Stimulated activated CD8-positive, alpha-beta memory T cell treated with anti-CD3 and anti-CD28 coated beads, Interleukin-15, amount 100 ng/mL, for 1 hour (primary cell): ENCODE data around the gene TPCN2.

Experiments
- DNase-seq: peaks from one replicate; pipeline ENCODE4 v3.0.0-alpha.2; 2020; ENCODE audit warnings: low read depth

TPCN2 gene

DNA sequence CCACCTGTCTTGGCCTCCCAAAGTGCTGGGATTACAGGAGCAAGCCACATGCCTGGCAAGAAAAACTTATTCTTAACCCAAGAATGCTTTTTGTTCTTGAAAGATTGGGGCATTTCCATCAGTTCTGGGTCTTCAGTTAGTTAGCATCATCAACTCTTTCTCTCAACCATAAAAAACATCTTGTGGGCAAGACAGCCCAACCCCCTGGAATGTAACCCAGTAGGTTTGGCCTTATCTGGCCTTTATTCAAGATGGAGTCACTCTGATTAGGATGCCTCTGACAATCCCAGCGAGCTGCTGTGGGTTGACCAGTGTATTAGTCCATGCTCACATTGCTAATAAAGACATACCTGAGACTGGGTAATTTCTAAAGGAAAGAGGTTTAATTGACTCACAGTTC lies 9.2 kb upstream of the TPCN2 start:
- DNase-seq, result no peak

GRCh38 chr11:69040051-69040450 lies 8.7 kb upstream of the TPCN2 start:
- no peak for DNase-seq

GRCh38 chr11:69040581-69041260 lies 8.0 kb upstream of the TPCN2 start:
- no peak for DNase-seq

DNA sequence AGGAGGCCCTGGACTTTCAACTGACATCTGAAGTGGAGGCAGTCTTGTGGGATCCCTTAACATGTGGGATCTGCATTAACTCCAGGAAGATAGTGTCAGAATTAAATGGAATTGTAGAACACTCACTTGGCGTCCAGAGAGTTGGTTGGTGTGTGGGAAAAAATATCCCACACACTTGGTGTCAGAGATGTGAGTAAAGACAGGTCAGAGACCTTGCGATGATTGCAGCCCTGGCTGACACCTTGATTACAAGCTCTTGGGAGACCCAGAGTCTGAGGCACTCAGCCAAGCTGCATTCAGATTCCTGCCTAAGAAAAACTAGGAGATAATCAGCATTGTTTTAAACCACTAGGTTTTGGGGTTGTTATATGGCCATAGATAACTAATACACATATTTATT lies 7.2 kb upstream of the TPCN2 start:
- DNase-seq, result no peak

DNA sequence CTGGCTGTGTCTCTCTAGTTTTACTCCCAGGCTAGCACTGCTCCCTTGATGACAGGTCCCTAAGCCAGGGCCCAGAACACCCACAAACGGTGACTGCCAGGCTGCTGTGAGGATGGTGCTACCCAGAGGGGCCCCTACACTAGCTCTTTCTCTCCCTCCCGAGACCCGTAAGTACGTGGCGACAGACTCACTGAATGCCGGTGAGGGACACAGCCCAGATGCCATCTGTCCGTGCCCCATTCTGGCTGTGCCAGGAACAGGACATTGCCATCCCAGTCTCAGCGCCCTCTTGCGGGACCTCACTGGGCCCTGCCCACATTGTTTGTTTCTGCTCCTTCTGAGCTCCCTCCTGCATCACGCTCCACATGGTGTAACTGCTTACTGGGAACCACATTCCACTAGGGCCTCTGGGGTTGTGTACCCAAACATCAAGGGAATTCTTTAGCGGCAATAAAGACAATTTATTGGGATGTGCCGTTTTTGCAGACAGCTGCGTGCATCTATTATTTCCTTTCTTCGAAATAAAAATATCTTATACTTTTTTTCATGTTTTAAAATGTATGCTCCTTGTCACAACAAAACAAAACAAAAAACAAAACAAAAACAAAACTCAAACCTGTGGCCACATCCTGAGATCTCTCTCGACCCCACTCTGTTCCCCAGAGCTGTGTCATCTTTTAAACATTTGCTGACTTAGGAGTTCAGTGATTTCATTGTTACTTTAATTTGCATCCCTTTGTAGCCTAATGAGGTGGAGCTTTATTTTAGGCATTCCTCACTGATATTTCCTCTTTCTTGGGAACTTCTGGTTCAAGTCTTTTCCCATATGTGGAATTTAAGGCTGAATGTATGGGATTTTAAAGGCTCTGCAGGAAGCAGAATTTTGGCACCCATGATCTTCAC lies 4.4 kb upstream of the TPCN2 start:
- no peak for DNase-seq

DNA sequence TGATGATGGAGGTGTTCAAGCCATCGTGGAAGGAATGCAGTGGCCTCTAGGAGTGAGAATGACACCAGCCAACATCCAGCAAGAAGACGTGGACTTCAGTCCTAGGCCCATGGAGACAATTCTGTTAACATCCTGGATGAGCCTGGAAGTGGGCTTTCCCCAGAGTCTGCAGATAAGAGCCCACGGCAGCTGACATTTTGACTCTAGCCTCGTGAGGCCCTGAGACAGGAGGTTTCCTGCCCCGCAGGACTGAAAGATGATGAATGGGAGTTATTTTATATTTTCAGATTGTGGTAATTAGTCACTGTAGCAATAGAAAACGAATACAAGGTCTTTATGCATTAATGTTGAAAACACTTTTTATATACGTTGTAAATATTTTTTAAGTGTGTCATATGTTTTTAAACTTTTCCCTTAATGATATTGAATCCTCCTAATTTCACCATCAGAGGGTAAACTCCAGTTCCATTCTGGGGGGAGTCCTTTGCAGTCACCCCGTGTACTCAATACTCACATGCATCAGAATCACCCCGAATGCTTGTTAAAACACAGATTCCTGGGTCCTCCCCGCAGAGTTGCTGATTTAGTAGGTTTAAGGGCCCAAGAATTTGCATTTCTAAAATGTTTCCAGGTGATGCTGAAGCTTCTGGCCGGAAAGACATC lies 570 bp upstream of the TPCN2 start:
- no peak for DNase-seq

DNA sequence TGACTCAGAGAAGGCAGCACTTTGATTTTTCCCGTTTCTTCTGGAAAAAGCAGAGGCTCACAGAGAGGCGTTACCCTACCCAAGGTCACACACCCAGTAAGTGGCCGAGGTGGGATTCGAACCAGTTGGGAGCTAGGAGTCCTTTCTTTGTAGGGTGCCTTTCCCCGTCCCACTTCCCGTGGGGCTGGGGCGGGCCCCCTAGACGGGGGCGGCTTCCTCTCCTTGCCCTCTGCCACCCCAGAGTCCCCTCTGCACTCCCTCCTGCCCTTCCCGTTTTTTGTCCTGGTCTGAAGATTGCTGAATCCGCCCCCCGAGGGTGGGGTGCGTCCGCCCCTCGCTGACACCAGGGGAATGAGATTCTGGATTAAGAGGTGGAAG lies 747 bp downstream of the TPCN2 start:
- DNase-seq, result no peak

DNA sequence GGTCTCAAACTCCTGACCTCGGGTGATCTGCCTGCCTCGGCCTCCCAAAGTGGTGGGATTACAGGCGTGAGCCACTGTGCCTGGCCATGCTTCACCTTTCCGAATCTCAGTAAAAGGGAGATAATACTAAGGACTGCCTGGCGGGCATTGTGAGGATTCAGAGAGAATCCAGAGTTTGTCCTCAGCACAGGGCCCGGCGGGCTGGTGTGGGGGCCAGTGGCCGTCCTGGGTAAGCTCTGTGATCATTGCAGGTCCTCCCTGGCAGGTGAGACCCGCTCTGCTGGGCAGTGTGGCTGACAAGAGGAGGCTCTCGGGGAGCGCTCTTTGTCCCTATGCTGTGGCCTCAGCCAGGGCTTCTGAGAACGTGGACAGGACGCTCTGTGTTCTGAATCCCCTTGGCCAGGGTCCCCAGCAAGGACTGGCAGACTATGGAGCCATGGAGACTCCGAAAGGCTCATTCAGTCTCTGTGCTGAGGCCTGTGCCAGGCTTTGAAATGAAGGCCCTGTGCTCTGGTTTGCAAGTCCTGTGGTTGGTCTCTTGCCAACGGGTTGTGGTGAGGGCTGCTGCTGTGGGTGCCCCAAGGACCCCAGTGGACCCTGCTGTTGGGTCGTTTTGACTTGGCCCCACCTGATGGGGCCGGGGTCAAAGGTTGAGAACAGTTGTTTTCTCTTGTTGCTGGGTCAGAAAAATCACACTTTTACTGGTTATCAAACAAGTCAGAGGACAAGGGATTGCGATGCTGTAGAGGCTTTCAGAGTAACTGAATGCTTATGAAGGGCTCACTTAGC lies 2.1 kb downstream of the TPCN2 start:
- no peak for DNase-seq

GRCh38 chr11:69051381-69052342 lies 2.9 kb downstream of the TPCN2 start:
- DNase-seq, result no peak

- DNase-seq, result no peak
Observed at GRCh38 chr11:69052343-69053168, 3.8 kb downstream of the TPCN2 start.

DNA sequence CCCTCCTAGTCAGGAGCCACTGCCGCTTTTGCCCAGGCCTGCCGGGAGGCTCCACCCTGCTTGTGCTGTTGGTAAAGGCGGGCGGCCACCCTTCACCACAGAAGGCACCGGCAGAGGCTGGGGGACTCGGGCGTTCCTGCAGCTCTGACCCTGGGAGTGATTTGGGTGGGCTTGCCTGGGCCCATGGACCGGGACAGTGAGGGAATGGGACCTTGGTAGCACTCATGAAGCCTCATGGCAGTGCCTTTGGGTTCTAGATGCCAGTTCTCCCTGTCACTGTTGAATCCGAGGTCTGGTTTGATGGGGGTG lies 4.4 kb downstream of the TPCN2 start:
- no peak for DNase-seq

- no peak for DNase-seq
Observed at GRCh38 chr11:69053546-69054396, 5.0 kb downstream of the TPCN2 start.

GRCh38 chr11:69054397-69055211 lies 5.9 kb downstream of the TPCN2 start:
- DNase-seq, result no peak

- DNase-seq, result no peak
Observed at GRCh38 chr11:69055212-69055586, 6.5 kb downstream of the TPCN2 start.

DNA sequence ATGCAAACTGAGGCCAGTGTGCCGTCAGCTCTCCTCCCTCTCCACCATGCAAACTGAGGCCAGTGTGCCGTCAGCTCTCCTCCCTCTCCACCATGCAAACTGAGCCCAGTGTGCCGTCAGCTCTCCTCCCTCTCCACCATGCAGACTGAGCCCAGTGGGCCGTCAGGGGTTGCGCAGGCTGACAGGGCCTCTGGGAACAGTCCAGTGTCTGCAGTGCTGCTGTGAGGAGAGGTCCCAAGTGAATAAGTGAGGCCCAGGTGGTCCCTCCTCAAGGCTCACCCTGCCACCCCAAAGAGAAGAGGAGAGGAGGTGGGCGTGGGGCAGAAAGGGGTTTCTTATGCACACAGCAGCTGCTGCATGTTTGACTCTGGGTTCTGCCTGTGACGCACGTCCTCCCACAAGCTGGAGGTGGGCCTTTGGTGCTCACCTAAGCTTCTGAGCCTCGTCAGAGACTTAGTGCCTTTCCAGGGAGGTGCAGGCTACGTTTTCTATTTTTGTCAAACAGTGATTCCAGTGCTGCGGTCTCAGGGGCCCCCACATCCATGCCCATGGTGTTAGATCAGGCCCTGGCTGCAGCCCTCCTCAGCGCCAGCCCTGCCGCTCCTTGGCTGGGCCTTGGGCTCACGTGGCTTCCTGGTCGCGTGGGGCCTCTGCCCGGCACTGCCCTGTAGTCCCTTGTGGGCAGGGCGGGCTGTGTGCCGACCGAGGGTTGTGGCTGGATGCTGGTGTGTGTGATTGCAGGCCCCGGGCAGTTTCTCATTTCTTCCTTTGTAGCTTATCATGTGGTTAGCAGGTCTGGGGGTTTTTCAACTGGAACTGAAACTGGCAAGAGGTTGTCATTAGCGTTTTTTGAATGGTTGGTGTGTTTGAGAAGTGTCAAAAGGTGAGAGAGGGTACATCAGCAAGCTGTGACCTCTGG lies 7.1 kb downstream of the TPCN2 start:
- DNase-seq, result no peak

DNA sequence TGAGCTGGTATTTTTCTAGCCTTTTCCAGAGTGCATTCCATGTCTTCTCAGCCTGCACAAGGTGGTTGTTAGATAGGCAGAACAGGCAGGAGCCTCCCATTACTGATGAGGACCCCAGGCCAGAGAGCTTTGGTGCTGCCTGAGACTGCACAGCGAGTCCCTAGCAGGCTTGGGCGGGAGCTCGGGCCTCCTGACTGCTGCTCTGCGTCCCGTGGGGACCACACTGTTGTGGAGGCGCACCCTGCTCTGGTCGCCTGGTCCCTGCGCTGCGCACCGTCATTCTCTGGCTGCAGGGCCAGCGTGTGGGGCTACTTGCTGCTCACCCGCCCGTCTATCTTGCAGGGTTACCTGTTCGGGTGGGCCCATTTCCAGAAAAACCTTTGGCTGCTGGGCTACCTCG lies 8.5 kb downstream of the TPCN2 start:
- no peak for DNase-seq

- DNase-seq, result no peak
Observed at GRCh38 chr11:69057801-69058200, 9.1 kb downstream of the TPCN2 start.
